NCI-H146 treated with DMSO at 0.1 percent for 48 hours (cell line): ENCODE results near the gene C1orf198.

ENCODE experiments used
- DNase-seq: peaks from one replicate; lab custom pipeline; 2025; ENCODE audit not compliant: unreplicated experiment; lab: John Stamatoyannopoulos, UW

C1orf198 gene

GRCh38 chr1:230814949-230815692 lies 53.2 kb downstream of the C1orf198 start:
- no peak for DNase-seq

GRCh38 chr1:230812568-230812967 lies 55.8 kb downstream of the C1orf198 start:
- no peak for DNase-seq

GRCh38 chr1:230809256-230809990 lies 58.9 kb downstream of the C1orf198 start:
- DNase-seq, result no peak

GRCh38 chr1:230808281-230808872 lies 59.9 kb downstream of the C1orf198 start:
- DNase-seq, result no peak

- no peak for DNase-seq
Observed at GRCh38 chr1:230807561-230808280, 60.6 kb downstream of the C1orf198 start.

GRCh38 chr1:230807029-230807428 lies 61.3 kb downstream of the C1orf198 start:
- DNase-seq, result no peak

- DNase-seq, result no peak
Observed at GRCh38 chr1:230806552-230806951, 61.8 kb downstream of the C1orf198 start.

- DNase-seq, result no peak
Observed at GRCh38 chr1:230804396-230804795, 63.9 kb downstream of the C1orf198 start.

GRCh38 chr1:230800891-230801840 lies 67.2 kb downstream of the C1orf198 start:
- no peak for DNase-seq

GRCh38 chr1:230798491-230798890 lies 69.8 kb downstream of the C1orf198 start:
- no peak for DNase-seq

- DNase-seq, result peak; percentile 20
Observed at GRCh38 chr1:230797942-230798365, 70.4 kb downstream of the C1orf198 start.

- no peak for DNase-seq
Observed at GRCh38 chr1:230797376-230797920, 70.9 kb downstream of the C1orf198 start.

GRCh38 chr1:230796626-230797025 lies 71.7 kb downstream of the C1orf198 start:
- DNase-seq, result no peak

- DNase-seq, result no peak
Observed at GRCh38 chr1:230794871-230795605, 73.3 kb downstream of the C1orf198 start.

GRCh38 chr1:230794431-230794830 lies 73.9 kb downstream of the C1orf198 start:
- DNase-seq, result no peak

- no peak for DNase-seq
Observed at GRCh38 chr1:230793463-230793745, 74.9 kb downstream of the C1orf198 start.

- DNase-seq, result no peak
Observed at GRCh38 chr1:230792691-230793462, 75.4 kb downstream of the C1orf198 start.

GRCh38 chr1:230791986-230792564 lies 76.2 kb downstream of the C1orf198 start:
- no peak for DNase-seq
